PC-3 (cell line): ENCODE results near the gene JARID2. TPM values are rescaled to one million over a fixed set of nuclear protein-coding genes. Genes with fewer than 3 reads are reported as not detected.
A peak's percentile ranks its signal among the peaks of the same experiment; 100 is the strongest.
"Not testable (repeated sequence)": the region's sequence is repeated elsewhere in the genome, so short reads cannot be mapped to it uniquely, and the experiment has no call there.

Source experiments
- ATAC-seq: fragments of 200-7000 bp; cut with Tn5 transposase; 2 replicates; pipeline ENCODE4 v1.9.1; 2020; ENCODE audit warnings: mild to moderate bottlenecking, moderate library complexity
- BruUV-seq: library from RNA; stranded (reverse); fragments of 400-500 nt; replicated peaks from 2 replicates; lab custom pipeline; 2021; lab: Mats Ljungman, UMichigan
- CTCF ChIA-PET: fragments of 300-600 bp; sonication (Branson Sonifier 250); formaldehyde crosslinking; loops from one replicate; lab custom pipeline; 2022; ENCODE audit warnings: antibody characterized with exemption; lab: Charles Lee
- POLR2A ChIA-PET: fragments of 300-600 bp; sonication (Branson Sonifier 250); formaldehyde crosslinking; loops from one replicate; lab custom pipeline; 2022; ENCODE audit warnings: antibody characterized with exemption; ENCODE audit not compliant: unreplicated experiment; lab: Charles Lee
- DNase-seq: peaks from one replicate; pipeline ENCODE4 v3.0.0-alpha.2; 2015
- H2AFZ ChIP-seq: fragments of 300-600 bp; sonication (generic); 2 replicates; pipeline ENCODE4 v1.6.0; 2016; ENCODE audit warnings: antibody characterized with exemption, low read length
- H3F3A ChIP-seq: fragments of 300-600 bp; sonication (generic); one replicate; pipeline ENCODE4 v1.6.0; 2017; ENCODE audit warnings: antibody characterized with exemption, low read length, control low read depth, mild to moderate bottlenecking; ENCODE audit not compliant: unreplicated experiment
- H3K27ac ChIP-seq: fragments of 300-600 bp; sonication (generic); 2 replicates; pipeline ENCODE4 v1.5.1; 2016; ENCODE audit warnings: mild to moderate bottlenecking, low read length
- H3K27me3 ChIP-seq: fragments of 300-600 bp; sonication (generic); 2 replicates; pipeline ENCODE4 v1.6.1; 2016; ENCODE audit warnings: low read length, mixed read lengths
- H3K36me3 ChIP-seq: fragments of 300-600 bp; sonication (generic); 2 replicates; pipeline ENCODE4 v1.6.1; 2016; ENCODE audit warnings: low read depth, mixed run types, low read length, mixed read lengths
- H3K4me1 ChIP-seq: fragments of 300-600 bp; sonication (generic); 2 replicates; pipeline ENCODE4 v1.5.1; 2016; ENCODE audit warnings: low read length; ENCODE audit not compliant: insufficient read depth
- H3K4me2 ChIP-seq: fragments of 300-600 bp; sonication (generic); 2 replicates; pipeline ENCODE4 v1.6.0; 2016; ENCODE audit warnings: low read length
- H3K4me3 ChIP-seq: fragments of 300-600 bp; sonication (generic); 2 replicates; pipeline ENCODE4 v1.5.1; 2016; ENCODE audit warnings: mild to moderate bottlenecking, low read length, mixed read lengths
- H3K79me2 ChIP-seq: fragments of 300-600 bp; sonication (generic); 2 replicates; pipeline ENCODE4 v1.6.1; 2017; ENCODE audit warnings: low read length, mixed read lengths
- H3K9ac ChIP-seq: fragments of 300-600 bp; sonication (generic); 2 replicates; pipeline ENCODE4 v1.6.0; 2016; ENCODE audit warnings: mild to moderate bottlenecking, low read length
- H3K9me2 ChIP-seq: fragments of 300-600 bp; sonication (generic); replicated peaks from 2 replicates; pipeline ENCODE4 v1.6.1; 2016; ENCODE audit warnings: mixed run types, low read length, mixed read lengths
- H3K9me3 ChIP-seq: fragments of 300-600 bp; sonication (generic); 2 replicates; pipeline ENCODE4 v1.6.1; 2016; ENCODE audit warnings: low read length, mixed read lengths
- H4K20me1 ChIP-seq: fragments of 300-600 bp; sonication (generic); 2 replicates; pipeline ENCODE4 v1.6.1; 2016; ENCODE audit warnings: low read length, mixed read lengths
- EZH2 ChIP-seq: fragments of 300-600 bp; sonication (generic); IDR thresholded peaks from one replicate; pipeline ENCODE4 v1.6.1; 2017; ENCODE audit warnings: antibody characterized with exemption, mild to moderate bottlenecking, low read length; ENCODE audit not compliant: unreplicated experiment
- EZH2phosphoT487 ChIP-seq: fragments of 300-600 bp; sonication (generic); IDR thresholded peaks from 2 replicates; pipeline ENCODE4 v1.6.1; 2018; ENCODE audit warnings: mild to moderate bottlenecking, antibody characterized with exemption, low read length, borderline replicate concordance
- intact Hi-C: fragments of 100-400 bp; cut with micrococcal nuclease; formaldehyde crosslinking; loops from 2 replicates; pipeline ENCODE4 v1.9.0; 2023
- total RNA-seq: library from RNA; depleted of rRNA; stranded (reverse); fragments of >200 nt; gene quantifications from 2 replicates; pipeline ENCODE4 v1.2.3, GENCODE V29; 2014
- TF ChIP-seq, protein P1 (sequence below): fragments of 300-600 bp; sonication (generic); conservative IDR thresholded peaks from 2 replicates; pipeline ENCODE4 v1.5.1; 2017; ENCODE audit warnings: antibody characterized with exemption, low read depth, mild to moderate bottlenecking, low read length

Gene JARID2
- total RNA-seq, 1 experiment from 2014 or later: 11.0 TPM

DNA sequence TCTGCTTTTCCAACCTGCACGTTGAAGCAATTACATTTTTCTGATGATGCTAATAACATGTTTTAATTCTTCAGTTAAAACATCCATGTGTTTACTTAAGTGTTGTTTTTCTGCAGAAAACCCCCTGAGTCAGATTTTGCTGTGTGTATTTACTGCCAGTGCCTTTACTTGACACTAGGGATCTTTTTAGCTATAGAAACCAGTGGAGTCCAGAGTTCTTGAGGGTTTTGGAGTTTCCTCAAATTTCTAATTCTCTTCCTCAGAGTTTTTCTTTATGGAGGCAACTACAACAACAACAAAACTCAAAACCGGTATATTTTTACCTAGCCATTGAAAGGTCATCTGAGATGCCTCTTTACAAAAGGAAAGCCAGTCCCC lies 168.4 kb downstream of the JARID2 start:
- POLR2A ChIA-PET: no interaction called here
- H3K27ac ChIP-seq: no peak overlapping the region
- H3K9ac ChIP-seq: no peak overlapping the region
- peaks cover 28% of the 10 kb centered on the region for H3K4me1 ChIP-seq
- H3K4me3 ChIP-seq: no peak overlapping the region
- no peak for TF ChIP-seq EZH2phosphoT487
- TF ChIP-seq EZH2: no peak
- H4K20me1 ChIP-seq: peaks cover 4% of the 10 kb centered on the region; the same call in 1 of the 2 replicates
- intact Hi-C loops: no loop called here
- no TSS peak for BruUV-seq
- CTCF ChIA-PET: no interaction called here
- H2AFZ ChIP-seq: no peak overlapping the region
- H3K36me3 ChIP-seq: peaks cover 8% of the 10 kb centered on the region
- ATAC-seq (no peak), DNase-seq (no peak)
- no peaks in the 10 kb centered on the region for H3F3A ChIP-seq
- no peaks in the 10 kb centered on the region for H3K9me2 ChIP-seq
- H3K4me2 ChIP-seq: no peak overlapping the region
- H3K79me2 ChIP-seq: peaks cover 21% of the 10 kb centered on the region
- H3K9me3 ChIP-seq: peaks cover 3% of the 10 kb centered on the region; the same call in 1 of the 2 replicates
- no peaks in the 10 kb centered on the region for H3K27me3 ChIP-seq

DNA sequence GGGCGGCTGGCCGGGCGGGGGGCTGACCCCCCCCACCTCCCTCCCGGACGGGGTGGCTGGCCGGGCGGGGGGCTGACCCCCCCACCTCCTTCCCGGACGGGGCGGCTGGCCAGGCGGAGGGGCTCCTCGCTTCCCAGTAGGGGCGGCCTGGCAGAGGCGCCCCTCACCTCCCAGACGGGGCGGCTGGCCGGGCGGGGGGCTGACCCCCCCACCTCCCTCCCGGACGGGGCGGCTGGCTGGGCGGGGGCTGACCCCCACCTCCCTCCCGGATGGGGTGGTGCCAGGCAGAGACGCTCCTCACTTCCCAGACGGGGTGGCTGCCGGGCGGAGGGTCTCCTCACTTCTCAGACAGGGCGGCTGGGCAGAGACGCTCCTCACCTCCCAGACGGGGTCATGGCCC lies 169.8 kb downstream of the JARID2 start:
- H3K9me2 ChIP-seq, H4K20me1 ChIP-seq, H3K4me3 ChIP-seq, H3K9ac ChIP-seq, H3K27me3 ChIP-seq, H3K9me3 ChIP-seq, BruUV-seq, POLR2A ChIA-PET, H3F3A ChIP-seq, ATAC-seq, H2AFZ ChIP-seq, H3K27ac ChIP-seq, DNase-seq, intact Hi-C loops, CTCF ChIA-PET, H3K4me2 ChIP-seq: not testable (repeated sequence)
- Histone ChIP-seq H3K36me3 (peaks cover 16% of the 10 kb centered on the region), H3K4me1 (peaks cover 17% of the 10 kb centered on the region), H3K79me2 (peaks cover 29% of the 10 kb centered on the region)

DNA sequence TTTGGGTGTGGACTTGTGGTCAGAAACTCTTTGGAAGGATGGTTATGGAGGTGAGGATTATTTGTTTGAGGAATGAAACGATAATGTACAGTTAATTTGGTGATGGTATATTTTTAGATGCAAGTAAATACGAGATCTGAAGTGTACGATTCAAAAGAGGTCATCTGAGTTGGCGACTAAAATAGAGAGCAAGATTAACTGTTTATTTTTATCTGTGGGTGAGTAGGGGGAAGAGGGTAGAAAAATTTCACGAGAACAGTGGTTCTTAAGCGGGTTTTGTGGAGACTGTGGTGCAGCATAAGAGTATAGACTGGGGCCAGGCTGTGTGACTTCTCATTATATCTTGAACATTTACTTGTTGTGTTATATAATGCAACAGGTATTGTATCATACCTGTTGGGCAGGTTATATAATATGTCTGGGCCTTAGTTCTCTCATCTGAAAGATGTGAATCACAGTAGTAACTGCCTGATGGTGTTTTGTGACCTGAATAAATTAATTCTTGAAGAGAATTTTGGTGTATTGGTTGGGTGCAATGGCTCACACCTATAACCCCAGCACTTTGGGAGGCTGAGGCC lies 171.2 kb downstream of the JARID2 start:
- H3K36me3 ChIP-seq: peaks cover 16% of the 10 kb centered on the region
- no TSS peak for BruUV-seq
- no peaks in the 10 kb centered on the region for H3K27me3 ChIP-seq
- H3K9me2 ChIP-seq: no peaks in the 10 kb centered on the region
- H3K27ac ChIP-seq: peak overlapping the region; percentile 29; the same call in 1 of the 2 replicates
- intact Hi-C loops: no loop called here
- no peak overlapping the region for H2AFZ ChIP-seq
- CTCF ChIA-PET: no interaction called here
- 0 out of 2 replicates have a peak, but pooled peaks cover 4% of the 10 kb centered on the region for H4K20me1 ChIP-seq
- H3K4me1 ChIP-seq: peaks cover 17% of the 10 kb centered on the region
- no peaks in the 10 kb centered on the region for H3F3A ChIP-seq
- POLR2A ChIA-PET: no interaction called here
- no peak for ATAC-seq
- H3K9me3 ChIP-seq: peaks cover 9% of the 10 kb centered on the region
- no peak overlapping the region for H3K4me3 ChIP-seq
- no peak for TF ChIP-seq EZH2
- no peak for TF ChIP-seq EZH2phosphoT487
- no peak for DNase-seq
- H3K9ac ChIP-seq: no peak overlapping the region
- peak overlapping the region; percentile 24 for H3K4me2 ChIP-seq
- H3K79me2 ChIP-seq: peaks cover 43% of the 10 kb centered on the region

DNA sequence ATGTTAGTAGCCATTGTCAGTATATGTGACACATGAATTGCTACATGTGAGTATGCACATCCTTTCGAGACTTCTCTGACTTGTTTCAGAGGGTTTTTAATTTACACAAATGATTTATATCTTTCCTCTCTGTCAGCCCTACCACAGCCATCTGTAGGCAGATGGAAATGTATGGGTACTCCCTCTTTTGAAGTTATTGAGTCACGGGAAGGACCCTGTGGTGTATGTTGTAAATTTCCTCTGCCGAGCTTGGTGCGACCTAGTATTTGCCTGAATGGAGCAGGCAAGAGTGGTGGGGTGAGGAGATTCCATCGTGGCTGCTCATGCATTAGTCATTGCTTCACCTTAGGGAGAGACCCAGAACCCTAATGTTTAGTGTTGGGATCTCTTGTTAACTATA lies 171.9 kb downstream of the JARID2 start:
- POLR2A ChIA-PET: no interaction called here
- Histone ChIP-seq H3K9ac (no peak overlapping the region), H3K9me2 (no peaks in the 10 kb centered on the region), H3F3A (no peaks in the 10 kb centered on the region), H3K27ac (peak overlapping the region; percentile 40), H3K4me1 (peaks cover 17% of the 10 kb centered on the region), H3K9me3 (peaks cover 9% of the 10 kb centered on the region), H3K27me3 (no peaks in the 10 kb centered on the region), H4K20me1 (0 out of 2 replicates have a peak, but pooled peaks cover 9% of the 10 kb centered on the region), H3K79me2 (peaks cover 51% of the 10 kb centered on the region), H3K4me3 (no peak overlapping the region), H3K4me2 (peak overlapping the region; percentile 24), H3K36me3 (peaks cover 16% of the 10 kb centered on the region), H2AFZ (no peak overlapping the region)
- no TSS peak for BruUV-seq
- DNase-seq: peak; percentile 96
- TF ChIP-seq, protein P1, sequence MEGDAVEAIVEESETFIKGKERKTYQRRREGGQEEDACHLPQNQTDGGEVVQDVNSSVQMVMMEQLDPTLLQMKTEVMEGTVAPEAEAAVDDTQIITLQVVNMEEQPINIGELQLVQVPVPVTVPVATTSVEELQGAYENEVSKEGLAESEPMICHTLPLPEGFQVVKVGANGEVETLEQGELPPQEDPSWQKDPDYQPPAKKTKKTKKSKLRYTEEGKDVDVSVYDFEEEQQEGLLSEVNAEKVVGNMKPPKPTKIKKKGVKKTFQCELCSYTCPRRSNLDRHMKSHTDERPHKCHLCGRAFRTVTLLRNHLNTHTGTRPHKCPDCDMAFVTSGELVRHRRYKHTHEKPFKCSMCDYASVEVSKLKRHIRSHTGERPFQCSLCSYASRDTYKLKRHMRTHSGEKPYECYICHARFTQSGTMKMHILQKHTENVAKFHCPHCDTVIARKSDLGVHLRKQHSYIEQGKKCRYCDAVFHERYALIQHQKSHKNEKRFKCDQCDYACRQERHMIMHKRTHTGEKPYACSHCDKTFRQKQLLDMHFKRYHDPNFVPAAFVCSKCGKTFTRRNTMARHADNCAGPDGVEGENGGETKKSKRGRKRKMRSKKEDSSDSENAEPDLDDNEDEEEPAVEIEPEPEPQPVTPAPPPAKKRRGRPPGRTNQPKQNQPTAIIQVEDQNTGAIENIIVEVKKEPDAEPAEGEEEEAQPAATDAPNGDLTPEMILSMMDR: no peak
- no peak for TF ChIP-seq EZH2
- TF ChIP-seq EZH2phosphoT487: no peak
- CTCF ChIA-PET: no interaction called here
- intact Hi-C loops: no loop called here
- peak; percentile 96 for ATAC-seq
